Vagina (tissue), 2 donors: ENCODE results near the gene CHAD. TPM values are rescaled to one million over a fixed set of nuclear protein-coding genes. Genes with fewer than 3 reads are reported as not detected.
A peak's percentile ranks its signal among the peaks of the same experiment; 100 is the strongest.

Experiments used
- DNase-seq, 2 donors: peaks; one replicate each; pipeline ENCODE4 v3.0.0-alpha.2; 2017; ENCODE audit errors: extremely low spot score in 2 of 2
- H3K27ac ChIP-seq: fragments of 200-600 bp; sonication (generic); one replicate; pipeline ENCODE4 v1.5.1; 2019
- H3K27me3 ChIP-seq: fragments of 200-600 bp; sonication (generic); one replicate; pipeline ENCODE4 v1.5.1; 2019
- H3K36me3 ChIP-seq, 2 donors: fragments of 200-600 bp; sonication (generic); one replicate each; pipeline ENCODE4 v1.5.1; 2017 to 2019
- H3K4me1 ChIP-seq: fragments of 200-600 bp; sonication (generic); one replicate; pipeline ENCODE4 v1.5.1; 2019
- H3K4me3 ChIP-seq, 2 donors: fragments of 200-600 bp; sonication (generic); 1 replicate in 1 of 2; 2 replicates in 1 of 2; pipeline ENCODE4 v1.5.1; 2016 to 2019
- H3K9me3 ChIP-seq: fragments of 200-600 bp; sonication (generic); one replicate; pipeline ENCODE4 v1.5.1; 2019
- POLR2A ChIP-seq, 2 donors: fragments of 450-650 bp; IDR thresholded peaks; one replicate each; pipeline ENCODE4 v1.6.1; 2017; ENCODE audit warnings: antibody characterized with exemption in 2 of 2, mild to moderate bottlenecking in 2 of 2, moderate library complexity in 2 of 2
- POLR2AphosphoS5 ChIP-seq, 2 donors: sonication (generic); formaldehyde crosslinking; IDR thresholded peaks; one replicate each; pipeline ENCODE4 v1.9.0; 2017; ENCODE audit warnings: antibody characterized with exemption in 2 of 2, mild to moderate bottlenecking in 2 of 2, low read depth in 1 of 2; ENCODE audit not compliant: insufficient read depth in 1 of 2
- intact Hi-C: fragments of 100-400 bp; cut with DNase I; formaldehyde crosslinking; loops from one replicate; pipeline ENCODE4 v1.15.1; 2023
- total RNA-seq: library from RNA; depleted of rRNA; stranded (reverse); fragments of >200 nt; gene quantifications from one replicate; pipeline ENCODE4 v1.2.3, GENCODE V29; 2016
- TF ChIP-seq, protein P1 (sequence below), 3 experiments: fragments of 450-650 bp in 2 of 3; fragments of 200-600 bp in 1 of 3; sonication (generic) in 1 of 3; IDR thresholded peaks; one replicate each; pipeline ENCODE4 v1.5.1; 2017 to 2019; ENCODE audit warnings: antibody characterized with exemption in 3 of 3, mild to moderate bottlenecking in 2 of 3, moderate library complexity in 2 of 3

The CHAD gene
- total RNA-seq, 1 donor from 2014 or later = not detected

DNA sequence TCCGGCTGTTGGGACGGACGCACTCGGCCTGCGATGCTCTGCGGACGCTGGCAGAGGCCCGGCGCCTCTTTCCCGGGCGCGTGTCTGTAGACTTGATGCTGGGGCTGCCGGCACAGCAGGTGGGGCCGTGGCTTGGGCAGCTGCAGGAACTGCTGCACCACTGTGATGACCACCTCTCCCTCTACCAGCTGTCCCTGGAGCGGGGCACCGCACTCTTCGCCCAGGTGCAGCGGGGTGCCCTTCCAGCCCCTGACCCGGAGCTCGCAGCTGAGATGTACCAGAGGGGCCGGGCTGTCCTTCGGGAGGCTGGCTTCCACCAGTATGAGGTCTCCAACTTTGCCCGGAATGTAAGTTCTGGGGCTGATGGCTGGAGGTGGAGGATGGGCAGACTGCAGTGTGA is 13.4 kb upstream of the CHAD start:
- peaks cover 29% of the 10 kb centered on the region for H3K4me1 ChIP-seq
- intact Hi-C loops = loop anchor here (5.0 to 10.0 kb wide), 2 partner anchors 60 to 363 kb away; no protein-coding TSS in a partner anchor
- no peak overlapping the region for H3K4me3 ChIP-seq
- TF ChIP-seq, protein P1, sequence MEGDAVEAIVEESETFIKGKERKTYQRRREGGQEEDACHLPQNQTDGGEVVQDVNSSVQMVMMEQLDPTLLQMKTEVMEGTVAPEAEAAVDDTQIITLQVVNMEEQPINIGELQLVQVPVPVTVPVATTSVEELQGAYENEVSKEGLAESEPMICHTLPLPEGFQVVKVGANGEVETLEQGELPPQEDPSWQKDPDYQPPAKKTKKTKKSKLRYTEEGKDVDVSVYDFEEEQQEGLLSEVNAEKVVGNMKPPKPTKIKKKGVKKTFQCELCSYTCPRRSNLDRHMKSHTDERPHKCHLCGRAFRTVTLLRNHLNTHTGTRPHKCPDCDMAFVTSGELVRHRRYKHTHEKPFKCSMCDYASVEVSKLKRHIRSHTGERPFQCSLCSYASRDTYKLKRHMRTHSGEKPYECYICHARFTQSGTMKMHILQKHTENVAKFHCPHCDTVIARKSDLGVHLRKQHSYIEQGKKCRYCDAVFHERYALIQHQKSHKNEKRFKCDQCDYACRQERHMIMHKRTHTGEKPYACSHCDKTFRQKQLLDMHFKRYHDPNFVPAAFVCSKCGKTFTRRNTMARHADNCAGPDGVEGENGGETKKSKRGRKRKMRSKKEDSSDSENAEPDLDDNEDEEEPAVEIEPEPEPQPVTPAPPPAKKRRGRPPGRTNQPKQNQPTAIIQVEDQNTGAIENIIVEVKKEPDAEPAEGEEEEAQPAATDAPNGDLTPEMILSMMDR (IDR thresholded peaks at IDR 0.05) = no peak
- TF ChIP-seq POLR2AphosphoS5 (IDR thresholded peaks at IDR 0.05; ENCODE audit: insufficient read depth in 1 of 2, low read depth in 1 of 2) (no peak), POLR2A (IDR thresholded peaks at IDR 0.05) (no peak)
- H3K27me3 ChIP-seq = no peaks in the 10 kb centered on the region
- peak overlapping the region; percentile 89 for H3K27ac ChIP-seq
- H3K36me3 ChIP-seq = peaks cover 0 to 16% of the 10 kb centered on the region in 2 donors
- no peaks in the 10 kb centered on the region for H3K9me3 ChIP-seq
- DNase-seq = no peak

DNA sequence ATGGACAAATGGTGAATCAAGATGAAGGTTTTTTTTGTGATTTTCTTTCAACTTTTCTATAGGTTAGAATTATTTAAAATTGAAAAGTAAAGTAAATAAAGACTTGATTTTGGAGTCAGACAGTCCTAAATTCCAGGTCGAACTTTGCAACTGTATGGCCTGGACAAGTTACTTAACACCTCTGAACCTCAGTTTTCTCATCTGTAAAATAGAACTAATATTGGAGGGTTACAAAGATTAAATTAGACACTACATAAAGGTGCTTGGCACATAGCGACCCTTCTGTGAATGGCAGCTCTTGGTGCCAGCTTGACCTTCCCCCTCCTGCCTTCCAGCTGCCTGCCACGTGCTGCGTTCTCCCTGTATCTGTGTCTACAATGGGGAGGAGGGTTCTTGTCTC is 13.0 kb upstream of the CHAD start:
- no peak for DNase-seq
- intact Hi-C loops = loop anchor here (5.0 to 10.0 kb wide), 2 partner anchors 61 to 363 kb away; no protein-coding TSS in a partner anchor
- no peaks in the 10 kb centered on the region for H3K9me3 ChIP-seq
- H3K27me3 ChIP-seq = no peaks in the 10 kb centered on the region
- H3K4me3 ChIP-seq = no peak overlapping the region
- peak overlapping the region; percentile 89 for H3K27ac ChIP-seq
- TF ChIP-seq POLR2A (IDR thresholded peaks at IDR 0.05) (no peak), POLR2AphosphoS5 (IDR thresholded peaks at IDR 0.05; ENCODE audit: insufficient read depth in 1 of 2, low read depth in 1 of 2) (no peak)
- TF ChIP-seq, protein P1 (IDR thresholded peaks at IDR 0.05) = no peak
- H3K4me1 ChIP-seq = peaks cover 29% of the 10 kb centered on the region
- H3K36me3 ChIP-seq = peaks cover 0 to 13% of the 10 kb centered on the region in 2 donors

DNA sequence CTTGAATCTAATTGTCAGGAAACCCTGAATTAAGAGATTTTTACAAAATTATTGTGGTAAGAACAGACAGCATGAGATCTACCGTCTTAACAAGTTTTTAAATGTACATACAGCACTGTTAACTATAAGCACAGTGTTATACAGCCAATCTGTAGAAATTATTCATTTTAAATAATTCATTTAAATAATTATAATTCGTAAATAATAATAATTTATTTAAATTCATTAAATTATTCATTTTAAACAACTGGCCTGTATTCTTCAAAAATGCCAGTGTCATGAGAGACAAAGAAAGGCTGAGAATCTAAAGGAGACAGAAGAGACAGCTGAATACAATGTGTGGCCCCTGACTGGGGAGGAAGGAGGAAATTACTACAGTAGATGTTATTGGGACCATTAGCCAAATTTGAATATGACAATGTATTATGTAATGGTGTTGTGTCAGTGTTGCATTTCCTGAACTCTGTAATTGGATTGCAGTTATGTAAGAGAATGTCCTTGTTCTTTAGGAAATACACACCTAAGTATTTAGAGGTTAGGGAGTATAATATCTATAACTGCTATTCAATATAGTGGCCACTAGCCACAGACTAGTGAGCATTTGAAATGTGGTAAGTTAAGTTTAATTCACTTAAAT is 12.3 kb upstream of the CHAD start:
- TF ChIP-seq POLR2AphosphoS5 (IDR thresholded peaks at IDR 0.05; ENCODE audit: insufficient read depth in 1 of 2, low read depth in 1 of 2) = no peak
- TF ChIP-seq, protein P1 (IDR thresholded peaks at IDR 0.05) = no peak
- TF ChIP-seq POLR2A (IDR thresholded peaks at IDR 0.05) = no peak
- no peak for DNase-seq
- no peak overlapping the region for H3K4me3 ChIP-seq
- no peaks in the 10 kb centered on the region for H3K27me3 ChIP-seq
- no peaks in the 10 kb centered on the region for H3K9me3 ChIP-seq
- peaks cover 0 to 13% of the 10 kb centered on the region in 2 donors for H3K36me3 ChIP-seq
- intact Hi-C loops = loop anchor here (5.0 to 10.0 kb wide), 2 partner anchors 61 to 364 kb away; no protein-coding TSS in a partner anchor
- peak overlapping the region; percentile 89 for H3K27ac ChIP-seq
- H3K4me1 ChIP-seq = peaks cover 29% of the 10 kb centered on the region

DNA sequence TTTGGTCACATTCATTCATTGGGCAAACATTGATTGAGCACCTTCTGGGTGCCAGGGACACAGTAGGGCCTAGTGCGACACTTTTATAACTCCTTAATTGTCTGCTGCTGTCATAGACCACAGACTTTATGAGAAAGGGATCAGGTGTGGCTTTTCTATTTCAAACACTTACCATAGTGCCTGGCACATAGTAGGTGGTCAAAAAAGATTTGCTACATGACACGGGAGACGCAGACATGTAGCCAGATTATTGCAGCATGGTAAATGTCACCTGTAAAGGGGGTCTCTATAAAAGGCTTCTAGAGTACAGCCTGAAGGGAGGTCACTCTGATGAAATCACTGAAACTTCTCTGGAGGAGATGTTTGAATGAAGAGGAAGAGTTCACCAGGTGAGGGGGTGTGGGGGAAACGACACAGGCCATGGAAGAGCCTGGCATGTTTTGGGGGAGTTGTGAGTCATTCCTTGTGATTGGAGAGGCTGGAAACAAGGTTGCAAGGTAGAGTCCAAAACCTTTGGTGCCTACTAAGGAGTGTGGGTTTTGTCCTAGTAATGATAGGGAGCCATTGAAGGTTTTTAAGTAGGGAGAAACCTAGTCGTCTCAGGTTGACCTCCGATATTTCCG is 11.6 kb upstream of the CHAD start:
- peak overlapping the region; percentile 80 for H3K27ac ChIP-seq
- H3K9me3 ChIP-seq = no peaks in the 10 kb centered on the region
- TF ChIP-seq POLR2A (IDR thresholded peaks at IDR 0.05) (no peak), POLR2AphosphoS5 (IDR thresholded peaks at IDR 0.05; ENCODE audit: insufficient read depth in 1 of 2, low read depth in 1 of 2) (no peak)
- TF ChIP-seq, protein P1 (IDR thresholded peaks at IDR 0.05) = no peak
- peaks cover 29% of the 10 kb centered on the region for H3K4me1 ChIP-seq
- H3K36me3 ChIP-seq = peaks cover 0 to 13% of the 10 kb centered on the region in 2 donors
- peak overlapping the region; percentile 60 to 81 for H3K4me3 ChIP-seq
- H3K27me3 ChIP-seq = no peaks in the 10 kb centered on the region
- intact Hi-C loops = loop anchor here (5.0 to 10.0 kb wide), 2 partner anchors 62 to 365 kb away; no protein-coding TSS in a partner anchor
- DNase-seq = no peak
